GM18858 (cell line): Measurements from ENCODE around the gene ZNF532.
"Not testable (repeated sequence)": the region's sequence is repeated elsewhere in the genome, so short reads cannot be mapped to it uniquely, and the experiment has no call there.

Experiments
- ATAC-seq: cut with Tn5 transposase; IDR thresholded peaks from one replicate; pipeline ENCODE4 v1.9.1; 2021; ENCODE audit not compliant: unreplicated experiment

Gene ZNF532

DNA sequence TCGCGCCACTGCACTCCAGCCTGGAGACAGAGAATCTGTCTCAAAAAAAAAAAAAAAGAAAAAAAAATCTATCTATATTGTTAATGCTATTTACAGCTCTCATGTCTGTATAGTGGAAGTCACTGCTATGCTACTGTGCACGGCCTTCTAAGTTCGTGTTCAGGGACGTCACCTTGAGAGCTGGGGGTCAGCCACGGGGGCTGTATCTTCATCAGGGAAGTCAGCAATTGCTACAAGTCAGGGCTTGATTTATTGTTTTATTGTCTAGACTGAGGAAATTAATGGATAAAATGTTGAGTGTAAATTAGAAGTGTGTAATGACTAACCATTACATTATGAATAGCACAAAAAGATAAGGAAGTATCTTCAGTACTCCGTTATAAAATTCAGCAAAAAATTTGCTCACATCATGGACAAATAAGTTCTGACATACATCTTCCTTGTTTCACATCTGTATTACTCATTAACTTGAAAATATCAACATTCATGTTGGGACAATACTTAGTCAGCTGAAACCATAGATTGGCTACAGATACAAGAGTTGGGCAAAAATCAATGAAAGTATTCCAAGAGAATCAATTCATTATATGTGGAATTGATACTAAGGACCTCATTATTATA, 138.4 kb downstream of the ZNF532 start:
- ATAC-seq = no peak

DNA sequence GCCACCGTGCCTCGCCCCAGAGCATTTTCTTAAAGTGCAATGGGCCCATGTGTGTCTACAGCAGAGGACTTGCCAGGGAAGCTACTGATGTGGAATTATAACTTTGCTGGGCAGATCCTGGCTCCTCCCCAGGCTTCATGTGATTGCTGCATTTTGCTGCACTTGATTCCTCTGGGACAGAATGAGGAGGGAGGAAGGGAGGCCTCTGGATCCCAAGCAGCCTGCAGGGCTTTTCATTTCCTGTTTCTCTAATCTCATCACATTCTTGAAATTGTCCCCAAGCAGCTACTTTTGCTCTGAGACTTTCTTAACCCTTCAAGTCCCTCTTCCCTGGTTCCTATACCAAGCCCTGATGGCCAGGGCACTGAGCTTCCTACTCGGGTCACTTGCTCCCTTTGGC, 140.6 kb downstream of the ZNF532 start:
- no peak for ATAC-seq

DNA sequence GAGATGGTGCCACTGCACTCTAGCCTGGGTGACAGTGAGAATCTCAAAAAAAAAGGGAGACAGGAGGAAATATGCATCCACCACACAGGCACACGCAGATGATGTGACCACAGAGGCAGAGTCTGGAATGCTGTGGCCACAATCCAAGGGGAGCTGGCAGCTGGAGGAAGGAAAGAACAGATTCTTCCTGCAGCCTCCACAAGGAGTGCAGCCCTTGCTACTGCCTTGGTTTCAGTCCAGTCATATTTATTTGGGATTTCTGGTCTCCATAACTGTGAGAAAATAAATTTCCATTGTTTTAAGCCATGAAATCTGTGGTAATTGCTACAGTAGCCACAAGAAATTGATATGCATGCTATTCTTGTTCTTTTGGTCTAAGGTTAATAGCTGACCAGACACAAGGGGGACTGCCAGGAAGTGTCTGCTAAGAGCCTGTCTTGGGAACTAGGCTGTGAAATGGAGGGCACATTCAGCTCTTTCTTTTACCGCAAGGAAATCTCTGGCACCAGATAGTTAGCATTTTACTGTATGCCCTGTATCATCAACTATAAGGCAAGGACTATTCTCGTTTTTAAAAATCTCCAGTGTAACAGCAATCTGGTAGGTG, 141.9 kb downstream of the ZNF532 start:
- no peak for ATAC-seq

DNA sequence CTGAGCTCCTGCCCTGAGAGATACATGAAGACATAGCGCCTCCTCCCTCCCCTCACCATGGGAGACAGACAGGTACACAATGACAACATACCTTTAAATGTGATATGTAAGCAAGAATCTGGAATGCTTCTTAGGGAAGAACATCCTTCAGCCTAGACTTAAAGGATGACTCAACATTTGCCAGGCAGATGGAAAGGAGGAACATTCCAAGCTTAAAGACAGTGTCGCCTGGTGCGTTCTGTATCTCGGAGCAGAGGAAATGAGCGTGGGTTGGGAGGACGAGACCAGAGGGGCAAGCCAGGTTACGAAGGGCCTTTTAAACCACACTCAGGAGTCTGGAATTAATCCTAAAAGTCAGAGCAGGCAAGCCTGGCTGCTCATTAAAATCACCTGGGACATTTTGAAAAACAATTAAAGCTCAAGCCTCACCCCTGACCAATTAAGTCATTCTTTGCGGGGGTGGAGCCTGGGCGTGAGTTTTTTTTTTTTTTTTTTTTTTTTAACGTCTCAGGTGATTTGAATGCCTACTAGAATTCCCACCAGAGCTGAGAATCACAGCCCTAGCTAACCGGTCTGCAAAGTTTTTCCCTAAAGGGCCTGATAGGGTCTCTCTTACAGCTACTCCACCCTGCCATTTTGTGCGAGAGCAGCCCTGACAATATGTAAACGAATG, 143.8 kb downstream of the ZNF532 start:
- ATAC-seq = no peak

DNA sequence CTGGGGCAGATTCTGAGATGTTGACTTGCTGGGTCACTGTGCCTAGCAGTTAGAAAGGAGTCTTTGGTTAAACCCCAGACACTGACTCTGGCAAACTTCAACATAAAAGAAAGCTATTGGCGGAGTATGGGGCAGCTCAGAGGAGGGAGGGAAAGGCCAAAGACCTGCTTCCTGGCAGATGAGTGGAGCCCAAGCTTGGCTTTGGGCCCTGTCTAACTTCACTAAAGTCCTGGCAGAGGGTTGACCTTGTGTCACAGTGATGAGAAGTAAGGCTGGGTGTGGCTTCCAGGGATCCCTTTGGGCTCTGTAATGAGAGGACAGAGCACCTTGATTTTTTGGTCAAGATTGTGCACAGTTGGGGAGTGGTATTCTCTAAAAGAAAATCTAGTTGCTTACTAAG, 145.2 kb downstream of the ZNF532 start:
- no peak for ATAC-seq

DNA sequence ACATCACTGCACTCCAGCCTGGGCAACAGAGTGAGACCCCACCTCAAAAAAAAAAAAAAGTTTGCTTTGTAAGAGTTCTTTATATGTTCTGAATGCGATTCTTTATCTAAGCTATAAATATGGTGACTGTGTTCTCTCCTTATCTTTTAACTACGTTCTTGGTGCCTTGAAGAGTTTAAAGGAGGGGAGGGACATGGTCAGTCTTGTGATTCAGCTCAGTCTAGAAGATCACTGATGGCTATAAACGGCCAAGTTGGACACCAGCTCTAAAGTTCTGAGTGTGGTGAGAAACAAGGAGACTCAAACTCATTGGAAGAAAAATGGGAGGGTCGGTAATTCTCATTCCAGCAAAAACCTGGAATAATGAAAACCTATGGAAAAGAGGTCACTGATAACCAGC, 146.6 kb downstream of the ZNF532 start:
- no peak for ATAC-seq

DNA sequence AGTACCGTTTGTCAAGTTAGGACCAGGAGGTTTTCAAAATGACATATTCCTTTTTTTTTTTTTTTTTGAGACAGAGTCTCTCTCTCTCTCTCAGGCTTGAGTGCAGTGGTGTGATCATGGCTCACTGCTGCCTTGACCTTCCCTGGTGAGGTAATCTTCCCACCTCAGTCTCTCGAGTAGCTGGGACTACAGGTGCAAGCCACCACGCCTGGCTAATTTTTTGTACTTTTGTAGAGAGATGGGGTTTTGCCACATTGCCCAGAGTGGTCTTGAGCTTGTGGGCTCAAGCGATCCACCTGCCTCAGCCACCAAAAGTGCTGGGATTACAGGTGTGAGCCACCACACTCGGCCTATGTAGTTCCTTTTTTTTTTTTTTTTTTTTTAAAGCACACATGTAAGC, 147.1 kb downstream of the ZNF532 start:
- no peak for ATAC-seq

DNA sequence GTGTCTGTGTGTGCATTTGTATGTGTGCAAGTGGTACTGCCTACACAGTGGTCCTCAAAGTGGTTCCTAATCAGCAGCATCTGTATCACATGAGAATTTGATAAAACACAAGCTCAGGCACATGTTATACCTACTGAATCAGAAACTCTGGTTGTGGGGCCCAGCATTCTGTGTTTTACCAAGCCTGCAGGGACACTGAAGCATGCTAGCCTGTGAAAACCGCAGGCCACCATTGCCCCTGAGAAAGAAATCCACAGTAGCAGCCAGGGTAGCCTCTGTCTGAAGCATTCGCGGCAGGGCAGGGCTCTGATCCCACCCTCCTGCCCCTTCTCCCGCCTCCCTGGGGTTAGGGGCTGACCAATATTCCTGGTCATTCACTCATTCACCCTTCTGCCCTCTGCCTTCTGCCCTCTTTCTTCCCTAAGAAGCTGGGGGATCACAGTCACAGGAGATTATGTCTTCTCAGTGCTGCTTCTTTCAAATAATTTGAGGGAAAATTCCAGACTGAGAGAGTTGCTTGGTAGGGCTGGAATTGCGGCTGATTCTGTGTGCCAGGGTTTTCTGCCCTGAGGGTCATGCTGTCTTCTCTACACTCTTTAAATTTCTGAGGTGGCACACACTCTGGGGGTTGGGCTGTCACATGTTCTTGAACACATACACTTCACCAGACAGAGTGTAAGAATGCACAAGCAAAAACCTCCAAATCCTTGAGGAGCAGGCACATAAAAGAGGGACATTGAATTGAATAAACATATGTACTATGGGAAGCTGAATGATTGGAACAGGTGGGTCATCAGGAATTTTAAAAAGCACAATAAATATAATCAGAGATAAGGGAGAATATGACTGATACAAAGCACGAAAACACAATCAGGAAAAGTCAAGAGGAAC, 148.4 kb downstream of the ZNF532 start:
- ATAC-seq = no peak

DNA sequence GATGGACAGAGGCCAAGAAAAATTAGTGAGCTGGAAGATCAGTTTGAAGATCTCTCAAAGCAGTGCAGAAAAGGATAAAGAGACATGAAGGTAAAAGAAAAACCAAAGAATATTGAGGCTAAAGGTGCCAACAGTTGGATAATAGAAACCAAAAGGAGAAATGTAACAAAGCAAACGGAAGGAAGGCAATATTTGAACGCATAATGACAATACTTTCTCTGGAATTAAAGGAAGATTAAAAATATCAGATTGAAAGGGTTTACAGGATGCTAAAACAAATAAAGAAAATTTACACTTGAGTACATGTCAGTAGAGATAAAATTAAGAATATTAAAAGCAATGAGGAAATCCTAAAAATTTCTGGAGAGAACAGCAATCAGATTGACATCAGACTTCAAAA, 149.1 kb downstream of the ZNF532 start:
- no peak for ATAC-seq

DNA sequence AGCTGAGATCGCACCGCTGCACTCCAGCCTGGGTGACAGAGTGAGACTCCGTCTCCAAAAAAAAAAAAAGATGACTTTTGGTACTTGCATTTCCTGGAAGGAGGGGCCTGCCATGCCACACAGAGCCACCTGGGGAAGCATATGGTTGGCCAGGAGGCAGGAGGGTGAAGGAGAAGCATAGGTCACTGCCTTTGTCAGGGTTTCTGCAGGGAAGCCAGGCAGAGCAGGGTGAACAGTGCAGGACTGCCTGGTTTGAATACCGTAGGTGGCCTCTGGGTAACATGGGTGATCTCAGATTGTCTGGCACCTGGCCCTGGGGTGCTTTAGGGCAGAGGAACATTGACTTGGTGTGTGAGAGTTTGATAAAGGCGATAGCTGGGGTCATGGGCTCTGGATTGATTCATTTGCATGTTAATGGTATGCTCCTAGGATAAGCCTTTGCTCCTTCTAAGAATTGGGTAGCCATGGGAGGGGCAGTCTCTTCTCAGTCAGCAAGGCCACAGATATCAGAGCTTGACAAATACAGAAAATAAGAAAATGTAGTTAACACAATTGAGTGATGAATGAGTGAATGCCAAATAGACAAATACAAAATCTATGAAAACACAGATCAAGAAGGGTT, 151.0 kb downstream of the ZNF532 start:
- ATAC-seq = no peak

DNA sequence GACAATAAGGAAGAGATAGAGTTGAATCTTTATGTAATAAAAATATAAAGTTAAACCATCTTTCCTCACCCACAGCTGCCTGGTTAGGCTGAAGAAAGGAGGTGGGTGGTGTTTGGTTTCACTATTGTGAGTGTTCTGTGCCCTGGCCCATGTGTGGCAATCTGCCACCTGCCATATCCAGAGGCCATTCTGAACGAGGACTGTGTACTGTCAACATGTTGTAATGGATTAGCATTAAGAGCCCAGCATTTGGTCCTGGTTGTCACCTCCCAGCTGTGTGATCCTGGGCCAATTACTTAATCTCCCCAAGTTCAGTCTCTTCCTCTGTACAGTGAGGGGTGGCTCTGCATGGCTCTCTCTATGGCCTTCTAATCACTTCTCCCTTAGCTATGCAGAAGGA, 156.8 kb downstream of the ZNF532 start:
- no peak for ATAC-seq

DNA sequence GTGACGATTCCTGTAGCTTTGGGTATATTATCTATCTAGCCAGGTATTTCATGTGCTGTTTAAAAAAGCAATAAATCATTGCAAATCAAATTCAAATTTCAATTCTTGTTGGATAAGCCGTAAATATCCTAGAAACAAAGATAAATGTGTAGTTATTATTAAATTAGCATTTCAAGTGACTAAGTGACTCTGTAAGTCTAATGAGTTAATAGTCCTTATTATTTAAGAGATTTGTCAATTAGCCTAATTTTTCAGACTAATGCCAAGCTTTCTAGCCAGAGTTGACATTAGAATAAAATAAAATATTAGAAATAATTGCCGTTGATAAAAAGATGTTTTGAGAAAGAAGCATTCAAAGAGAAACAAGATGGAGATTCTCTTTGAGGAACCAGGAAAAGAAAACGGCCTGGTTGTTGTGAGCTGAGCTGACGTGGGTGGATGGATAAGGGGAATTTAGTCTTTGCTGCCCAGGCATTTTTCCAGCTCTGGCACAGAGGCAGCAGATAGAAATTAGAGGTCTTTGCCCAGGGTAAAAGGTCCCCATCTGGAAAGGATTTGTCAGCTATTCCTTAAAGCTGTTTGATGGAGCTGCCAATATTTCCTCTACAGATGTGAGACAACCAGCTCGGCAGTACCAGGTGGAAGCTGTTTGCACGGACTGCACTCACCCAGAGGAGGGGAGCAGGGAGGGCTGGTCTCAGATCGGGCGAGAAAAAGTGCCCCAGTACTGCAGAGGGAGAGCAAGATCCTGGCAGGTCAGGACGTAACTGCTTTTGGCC, 157.7 kb downstream of the ZNF532 start:
- ATAC-seq = no peak

DNA sequence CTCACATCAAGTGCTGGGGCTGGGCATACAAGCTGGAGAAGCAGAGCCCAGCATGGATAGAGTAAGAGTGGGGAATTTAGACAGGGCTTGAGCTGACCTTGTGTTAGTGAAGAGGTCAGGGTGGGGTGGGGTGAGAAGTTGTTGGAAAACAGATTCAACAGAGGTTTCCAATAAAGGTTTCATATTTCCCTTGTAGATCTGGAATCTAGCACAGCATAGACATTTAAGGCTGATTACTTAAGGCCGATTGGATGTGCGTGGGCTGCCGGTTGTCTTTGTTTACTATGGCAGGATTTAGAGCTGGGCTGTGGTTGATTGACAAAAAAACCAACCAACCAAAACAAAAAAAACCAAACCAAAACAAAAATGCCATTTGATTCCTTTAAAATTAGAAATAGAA, 160.2 kb downstream of the ZNF532 start:
- no peak for ATAC-seq

DNA sequence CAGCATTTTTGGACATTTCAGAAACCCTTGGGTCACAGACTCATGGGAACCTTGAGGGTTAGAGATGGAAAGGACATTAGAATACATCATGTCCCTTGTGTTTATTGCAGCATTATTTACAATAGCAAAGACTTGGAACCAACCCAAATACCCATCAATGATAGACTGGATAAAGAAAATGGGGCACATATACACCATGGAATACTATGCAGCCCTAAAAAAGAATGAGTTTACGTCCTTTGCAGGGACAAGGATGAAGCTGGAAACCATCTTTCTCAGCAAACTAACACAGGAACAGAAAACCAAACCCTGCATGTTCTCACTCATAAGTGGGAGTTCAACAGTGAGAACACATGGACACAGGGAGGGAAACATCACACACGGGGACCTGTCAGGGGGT, 160.9 kb downstream of the ZNF532 start:
- not testable (repeated sequence) for ATAC-seq

DNA sequence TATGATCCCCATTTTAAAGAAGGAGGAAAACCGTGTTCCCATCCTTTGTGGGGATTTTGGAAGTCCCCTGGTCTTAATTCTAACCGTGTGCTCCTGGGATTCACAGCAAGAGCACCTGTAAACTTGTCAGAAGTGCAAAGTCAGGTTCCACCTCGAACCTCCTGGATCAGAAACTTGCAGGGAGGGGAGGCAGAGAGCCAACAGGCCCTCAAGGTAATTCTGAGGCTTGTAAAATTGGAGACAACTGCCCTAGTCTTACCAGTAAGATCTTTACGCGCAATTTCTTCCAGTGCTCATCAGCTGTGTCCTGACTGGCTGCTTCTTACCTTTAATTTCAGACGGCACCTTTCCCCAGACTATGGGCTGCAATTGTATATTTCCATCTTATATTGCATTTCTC, 161.7 kb downstream of the ZNF532 start:
- ATAC-seq = no peak

DNA sequence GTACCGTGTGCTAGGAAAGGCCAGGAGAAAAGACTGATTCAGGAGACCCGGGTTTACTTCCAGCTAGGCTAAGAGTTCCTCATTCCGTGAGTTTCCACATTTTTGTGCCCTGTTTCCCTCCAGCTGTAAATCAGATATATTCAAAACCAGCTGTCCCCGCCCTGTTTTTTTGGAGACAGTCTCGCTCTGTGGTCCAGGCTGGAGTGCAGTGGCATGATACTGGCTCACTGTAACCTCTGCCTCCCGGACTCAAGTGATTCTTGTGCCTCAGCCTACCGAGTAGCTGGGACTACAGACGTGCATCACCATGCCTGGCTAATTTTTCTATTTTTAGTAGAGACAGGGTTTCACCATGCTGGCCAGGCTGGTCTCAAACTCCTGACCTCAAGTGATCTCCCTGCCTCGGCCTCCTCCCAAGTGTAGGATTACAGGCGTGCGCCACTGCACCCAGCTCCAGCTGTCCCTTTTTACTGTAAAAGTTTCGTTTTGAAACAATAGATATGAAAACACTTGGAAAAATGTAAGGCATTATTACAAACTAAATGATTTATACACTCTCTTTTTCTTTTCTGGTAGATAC, 162.2 kb downstream of the ZNF532 start:
- ATAC-seq = no peak

DNA sequence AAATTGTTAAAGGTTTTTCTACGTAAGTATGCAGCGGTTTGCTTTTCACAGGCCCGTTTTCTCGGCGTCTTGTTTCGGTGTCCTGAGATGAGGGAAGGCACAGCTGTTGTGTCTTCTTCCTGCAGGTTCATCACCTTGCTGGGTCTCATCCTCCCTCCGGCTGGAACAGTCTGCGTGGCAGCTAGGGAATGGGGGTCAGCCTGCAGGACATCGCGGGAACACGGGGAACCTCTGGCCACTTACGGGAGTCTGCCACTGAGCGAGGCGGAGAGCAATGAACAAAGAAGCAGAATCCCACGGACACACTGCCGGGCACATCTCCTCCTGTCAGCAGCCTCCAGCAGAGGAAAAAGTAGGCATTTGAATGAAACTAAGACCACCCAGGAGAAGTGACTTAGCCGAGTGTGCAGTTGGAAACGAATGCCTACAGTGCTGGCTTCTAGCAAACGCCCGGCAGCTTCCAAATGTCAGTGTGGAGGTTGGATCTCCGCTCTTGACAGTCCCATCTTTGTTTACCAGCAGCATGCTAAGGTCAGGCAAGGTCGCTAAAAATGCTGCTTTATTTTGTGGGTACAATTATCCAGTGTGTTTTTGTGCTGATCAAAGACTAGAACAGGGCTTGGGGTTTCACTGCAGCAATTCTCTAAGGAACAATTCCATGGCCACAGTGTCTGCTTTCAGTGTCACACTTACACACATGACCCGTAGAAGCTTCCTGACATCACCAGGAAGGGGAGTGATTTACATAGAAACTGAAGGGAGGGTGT, 165.2 kb downstream of the ZNF532 start:
- ATAC-seq = no peak

DNA sequence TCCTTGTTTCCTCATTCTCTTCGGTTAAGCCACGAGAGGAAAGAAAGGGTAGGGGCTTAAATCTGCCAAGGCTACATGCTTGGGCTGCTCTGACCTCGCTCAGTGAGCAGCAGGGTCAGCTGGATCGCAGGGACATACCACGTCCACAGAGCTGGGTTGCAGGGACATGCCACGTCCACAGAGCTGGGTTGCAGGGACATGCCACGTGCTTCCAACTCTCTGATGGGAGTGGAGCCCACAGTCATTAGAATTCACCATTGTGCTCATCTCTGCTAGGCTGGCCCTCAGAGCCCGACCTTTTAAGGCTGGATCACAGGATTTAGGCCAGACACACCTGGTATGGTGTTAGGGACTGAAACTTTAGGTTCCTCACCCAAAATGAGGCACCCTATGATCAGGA, 167.6 kb downstream of the ZNF532 start:
- ATAC-seq = no peak

DNA sequence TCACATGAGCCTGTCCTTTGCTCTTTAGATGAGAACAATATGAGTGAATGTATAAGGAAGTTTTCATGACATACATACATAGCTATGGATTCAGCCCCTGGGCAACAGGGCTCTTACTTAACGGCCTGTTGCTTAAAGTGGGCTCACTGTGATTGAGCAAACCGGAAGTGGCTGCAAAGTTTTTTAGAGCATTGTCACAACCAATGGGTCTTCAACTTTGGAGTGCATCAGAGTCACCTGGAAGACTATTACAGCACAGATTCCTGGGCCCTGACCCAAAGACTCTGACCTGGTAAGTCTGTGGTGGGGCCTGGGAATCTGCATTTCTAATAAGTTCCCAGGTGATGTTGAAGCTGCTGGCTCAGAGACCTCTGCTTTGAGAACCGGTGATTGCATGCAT, 168.7 kb downstream of the ZNF532 start:
- no peak for ATAC-seq
